NCI-H748 treated with DMSO at 0.1 percent for 48 hours (cell line): Measurements from ENCODE around the gene CAV1.
"Not testable (repeated sequence)": the region's sequence is repeated elsewhere in the genome, so short reads cannot be mapped to it uniquely, and the experiment has no call there.

Source experiments
- DNase-seq: peaks from one replicate; lab custom pipeline; 2025; lab: John Stamatoyannopoulos, UW

Gene CAV1

GRCh38 chr7:116524609-116525297 is at the start of gene CAV1:
TSS of gene CAV1 (plus strand) at chr7:116525036. CDS start at chr7:116525063, 27 bp downstream.
- no peak for DNase-seq

- no peak for DNase-seq
Observed at GRCh38 chr7:116477625-116478024, 47.2 kb upstream of the CAV1 start.

GRCh38 chr7:116478834-116479233 is 46.0 kb upstream of the CAV1 start:
- no peak for DNase-seq

- no peak for DNase-seq
Observed at GRCh38 chr7:116483271-116483942, 41.4 kb upstream of the CAV1 start.

- not testable (repeated sequence) for DNase-seq
Observed at GRCh38 chr7:116484389-116484788, 40.4 kb upstream of the CAV1 start.

GRCh38 chr7:116487907-116488521 is 36.8 kb upstream of the CAV1 start:
- DNase-seq: no peak

GRCh38 chr7:116490351-116490750 is 34.5 kb upstream of the CAV1 start:
- no peak for DNase-seq

- DNase-seq: no peak
Observed at GRCh38 chr7:116491887-116492653, 32.8 kb upstream of the CAV1 start.

GRCh38 chr7:116492654-116493109 is 32.2 kb upstream of the CAV1 start:
- no peak for DNase-seq

- no peak for DNase-seq
Observed at GRCh38 chr7:116493449-116493848, 31.4 kb upstream of the CAV1 start.

- DNase-seq: no peak
Observed at GRCh38 chr7:116494472-116494871, 30.4 kb upstream of the CAV1 start.

- no peak for DNase-seq
Observed at GRCh38 chr7:116495736-116496135, 29.1 kb upstream of the CAV1 start.

GRCh38 chr7:116496653-116497052 is 28.2 kb upstream of the CAV1 start:
- no peak for DNase-seq

GRCh38 chr7:116497708-116498107 is 27.1 kb upstream of the CAV1 start:
- no peak for DNase-seq

GRCh38 chr7:116499168-116500077 is 25.4 kb upstream of the CAV1 start, which contains the start of gene CAV2:
TSS of gene CAV2 (plus strand) at chr7:116499738. CDS start at chr7:116499782, 44 bp downstream.
- no peak for DNase-seq

- DNase-seq: no peak
Observed at GRCh38 chr7:116500078-116500853, 24.6 kb upstream of the CAV1 start.

- DNase-seq: no peak
Observed at GRCh38 chr7:116501425-116502167, 23.2 kb upstream of the CAV1 start.

- no peak for DNase-seq
Observed at GRCh38 chr7:116502201-116503096, 22.4 kb upstream of the CAV1 start.

- no peak for DNase-seq
Observed at GRCh38 chr7:116503835-116504234, 21.0 kb upstream of the CAV1 start.
